GM19455 (cell line): ENCODE results near the gene PSME2.

Experiments
- ATAC-seq: cut with Tn5 transposase; IDR thresholded peaks from one replicate; pipeline ENCODE4 v1.9.1; 2021; ENCODE audit not compliant: unreplicated experiment

Gene PSME2

DNA sequence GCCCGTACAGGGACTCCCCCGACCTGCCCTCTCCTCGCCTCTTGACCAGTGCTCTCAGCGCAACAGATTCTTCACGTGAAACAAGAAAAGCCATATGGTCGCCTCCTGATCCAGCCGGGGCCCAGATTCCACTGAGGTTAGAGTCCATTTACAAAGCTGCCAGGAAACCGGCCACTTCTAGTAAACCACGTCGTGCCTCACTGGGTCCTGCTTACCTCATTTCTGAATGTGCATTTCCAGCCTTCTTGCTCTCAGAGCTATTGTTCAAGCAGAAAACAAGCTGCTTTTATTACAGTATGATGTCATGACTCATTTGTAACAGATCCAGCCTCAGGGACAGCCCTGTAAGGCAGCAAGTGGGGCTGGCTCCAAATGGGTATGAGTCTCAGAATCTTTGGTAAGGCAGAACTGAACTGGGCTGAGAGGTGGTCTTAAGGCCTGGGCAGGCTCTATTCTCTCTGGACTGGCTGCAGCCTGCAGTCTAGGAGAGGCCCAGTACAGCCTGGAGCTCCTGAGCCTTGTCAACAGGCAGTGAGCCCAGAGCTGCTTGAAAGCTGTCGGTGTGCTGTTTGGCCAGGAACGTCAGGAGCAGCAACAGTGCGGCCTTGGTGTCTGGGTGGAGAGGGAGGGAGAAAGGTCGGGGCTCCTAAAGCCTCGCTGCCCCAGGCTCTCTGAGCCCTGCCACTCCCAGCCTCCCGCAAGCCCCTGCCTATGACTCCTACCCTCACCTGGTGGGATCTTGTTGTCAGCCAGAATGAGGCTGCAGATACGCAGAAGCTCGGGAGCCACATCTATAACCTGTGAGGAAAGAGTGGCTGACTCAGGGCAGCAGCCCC is 33.8 kb upstream of the PSME2 start:
- no peak for ATAC-seq

DNA sequence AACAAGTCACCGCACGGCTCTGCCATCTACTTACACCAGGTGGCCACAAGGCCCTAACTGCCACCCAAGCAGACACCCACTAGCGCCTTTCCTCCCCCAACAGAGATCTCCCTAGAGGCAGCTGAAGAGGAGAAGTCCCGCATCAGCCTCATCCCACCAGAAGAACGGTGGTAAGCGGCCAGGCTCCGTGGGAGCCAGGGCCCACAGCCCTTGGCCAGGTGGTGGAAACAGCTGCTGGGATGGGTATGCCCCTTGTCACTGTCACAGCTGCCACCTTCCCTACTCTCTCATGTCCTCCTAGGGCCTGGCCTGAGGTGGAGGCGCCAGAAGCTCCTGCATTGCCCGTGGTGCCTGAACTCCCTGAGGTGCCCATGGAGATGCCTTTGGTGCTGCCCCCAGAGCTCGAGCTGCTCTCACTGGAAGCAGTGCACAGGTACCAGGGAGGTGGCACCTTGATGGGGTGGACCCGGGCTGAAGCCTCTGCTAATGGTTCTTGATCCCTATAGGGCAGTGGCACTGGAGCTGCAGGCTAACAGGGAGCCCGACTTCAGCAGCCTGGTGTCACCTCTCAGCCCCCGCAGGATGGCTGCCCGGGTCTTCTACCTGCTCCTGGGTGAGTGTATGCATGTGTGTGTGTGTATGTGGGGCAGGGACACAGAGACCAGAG is 33.0 kb upstream of the PSME2 start:
- no peak for ATAC-seq

DNA sequence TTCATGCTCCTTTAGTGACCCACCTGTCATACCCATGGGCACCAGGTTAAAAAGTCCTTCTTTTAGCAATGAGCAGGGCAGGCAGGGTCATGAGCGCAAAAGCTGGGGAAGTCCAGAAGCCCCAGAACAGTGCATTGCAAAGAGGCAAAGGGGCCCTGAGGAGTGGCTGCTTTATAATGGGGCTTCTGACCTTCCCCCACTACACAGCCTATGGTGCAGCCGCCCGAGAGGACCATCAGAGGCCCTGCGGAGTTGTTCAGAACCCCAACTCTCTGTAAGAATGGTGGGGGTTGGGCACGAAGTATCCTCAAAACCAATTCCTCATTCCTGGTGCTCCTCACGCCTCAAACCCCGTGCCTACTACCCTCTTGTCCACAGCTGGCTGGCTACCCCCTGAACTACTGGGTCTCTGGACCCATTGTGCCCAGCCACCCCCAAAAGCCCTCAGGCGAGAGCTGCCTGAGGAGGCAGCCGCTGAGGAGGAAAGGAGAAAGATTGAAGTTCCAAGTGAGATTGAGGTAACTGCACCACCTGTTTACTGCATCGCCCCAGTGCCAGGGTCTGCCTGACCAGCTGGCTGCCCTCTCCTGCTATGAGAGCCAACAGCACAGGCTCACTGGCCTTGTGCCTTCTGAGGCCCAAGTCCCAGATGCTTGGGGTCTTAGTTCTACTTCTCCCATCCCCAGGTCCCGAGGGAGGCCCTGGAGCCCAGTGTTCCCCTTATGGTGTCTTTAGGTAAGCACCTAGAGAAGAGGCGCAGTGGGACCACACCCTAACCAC is 32.2 kb upstream of the PSME2 start:
- ATAC-seq = no peak

DNA sequence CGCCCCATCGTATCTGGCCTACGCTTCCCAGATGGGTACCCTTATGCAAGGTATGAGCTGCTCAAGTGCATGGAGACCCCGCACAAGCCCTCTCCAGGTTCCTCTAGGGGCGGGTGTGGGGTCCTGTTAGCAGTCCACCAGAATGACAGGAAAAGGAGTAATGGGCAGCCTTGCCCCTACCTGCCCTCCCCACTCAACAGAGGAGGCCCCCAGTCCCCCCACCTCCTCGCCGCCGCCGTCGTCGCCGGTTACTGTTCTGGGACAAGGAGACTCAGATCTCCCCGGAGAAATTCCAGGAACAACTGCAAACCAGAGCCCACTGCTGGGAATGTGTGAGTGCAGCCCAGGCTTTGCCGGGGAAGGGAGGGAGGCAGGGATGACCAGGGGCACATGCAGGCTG is 31.5 kb upstream of the PSME2 start:
- no peak for ATAC-seq

DNA sequence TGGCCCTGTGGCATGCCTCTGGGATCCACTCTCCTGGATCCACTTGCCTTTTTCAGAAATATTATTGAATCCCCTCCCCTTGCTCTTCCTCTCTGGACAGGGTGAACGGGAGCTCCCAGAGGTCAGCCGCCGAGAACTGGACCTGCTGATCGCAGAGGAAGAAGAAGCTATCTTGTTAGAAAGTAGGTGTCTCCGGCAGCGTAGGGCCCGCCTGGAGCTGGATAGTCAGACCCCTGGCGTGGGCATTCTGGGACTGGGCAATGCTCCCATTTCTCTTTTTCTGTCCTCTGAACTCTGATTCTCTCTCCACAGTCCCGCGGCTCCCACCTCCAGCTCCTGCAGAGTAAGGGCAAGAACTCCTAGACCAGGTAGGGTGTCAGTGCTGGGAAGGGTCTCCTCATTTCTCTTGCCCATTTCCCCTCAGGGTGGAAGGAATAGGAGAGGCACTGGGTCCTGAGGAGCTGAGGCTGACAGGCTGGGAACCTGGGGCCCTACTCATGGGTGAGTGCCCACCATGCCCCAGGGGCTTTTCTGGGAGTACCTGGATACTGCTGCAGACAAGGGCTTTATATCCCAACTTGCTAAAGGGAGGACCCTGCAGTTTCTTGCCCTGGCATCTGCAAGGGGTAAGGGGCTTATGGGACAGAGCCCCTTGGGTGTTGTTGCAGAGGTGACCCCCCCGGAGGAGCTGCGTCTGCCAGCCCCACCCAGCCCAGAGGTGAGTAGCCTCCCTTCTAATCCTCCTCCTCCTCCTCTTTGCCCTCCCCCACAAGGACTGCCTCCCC is 30.8 kb upstream of the PSME2 start:
- ATAC-seq = no peak

DNA sequence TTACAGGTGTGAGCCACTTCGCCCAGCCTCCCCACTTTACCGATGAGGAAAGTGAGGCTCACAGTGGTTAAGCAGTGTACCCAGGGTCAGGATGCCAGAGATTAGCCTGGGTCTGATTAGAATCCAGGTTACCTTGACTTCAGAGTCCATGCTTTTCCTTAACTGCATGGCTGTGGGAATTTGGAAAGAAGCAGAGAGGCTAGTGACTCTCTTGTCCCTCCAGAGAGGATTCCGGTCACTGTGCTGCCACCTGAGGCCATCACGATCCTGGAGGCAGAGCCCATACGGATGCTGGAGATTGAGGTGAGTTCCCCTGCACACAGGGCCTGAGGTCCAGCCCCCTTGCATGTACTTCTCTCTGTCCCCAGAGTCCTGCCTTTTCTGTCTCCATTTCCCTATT is 30.2 kb upstream of the PSME2 start:
- no peak for ATAC-seq

DNA sequence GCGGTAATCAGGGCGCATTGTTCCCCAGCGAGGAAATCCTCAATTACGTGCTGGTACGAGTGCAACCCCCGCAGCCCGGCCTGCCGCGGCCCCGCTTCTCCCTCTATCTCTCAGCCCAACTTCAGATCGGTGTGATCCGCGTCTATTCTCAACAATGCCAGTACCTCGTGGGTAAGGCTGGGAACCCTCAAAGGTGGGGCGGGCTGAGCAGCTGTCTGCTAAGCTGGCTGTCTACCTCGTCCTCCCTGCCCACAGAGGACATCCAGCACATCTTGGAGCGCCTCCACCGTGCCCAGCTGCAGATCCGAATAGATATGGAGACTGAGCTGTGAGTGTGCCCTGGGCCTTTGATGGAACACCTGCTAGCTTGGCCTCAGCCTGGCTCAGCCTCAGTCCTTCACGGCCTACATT is 26.5 kb upstream of the PSME2 start:
- ATAC-seq = no peak

DNA sequence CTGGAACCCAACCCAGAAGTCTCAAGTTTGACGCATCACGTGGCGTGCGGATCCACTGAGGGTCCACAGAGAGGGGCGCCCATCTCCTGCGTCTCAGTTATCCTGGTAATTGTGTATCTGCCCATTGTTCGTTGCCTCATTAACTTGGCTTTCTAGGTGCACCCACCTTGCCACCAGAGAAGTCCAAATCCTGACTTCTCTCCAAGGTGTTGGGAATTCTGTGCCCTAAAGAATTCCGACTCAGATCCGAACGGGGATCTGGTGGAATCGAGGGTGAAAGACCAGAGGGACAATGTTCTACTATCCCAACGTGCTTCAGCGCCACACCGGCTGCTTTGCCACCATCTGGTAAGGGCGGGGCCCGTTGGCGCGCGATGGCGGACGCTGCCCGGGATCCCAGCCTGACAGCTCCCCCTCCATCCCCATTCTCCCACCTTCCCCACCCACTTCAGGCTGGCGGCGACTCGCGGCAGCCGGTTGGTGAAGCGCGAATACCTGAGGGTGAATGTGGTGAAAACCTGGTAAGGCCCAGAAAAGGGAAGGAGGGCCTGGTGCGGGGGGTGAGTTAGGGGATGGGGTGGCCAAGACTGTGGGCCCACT is 26.0 kb upstream of the PSME2 start:
- no peak for ATAC-seq

DNA sequence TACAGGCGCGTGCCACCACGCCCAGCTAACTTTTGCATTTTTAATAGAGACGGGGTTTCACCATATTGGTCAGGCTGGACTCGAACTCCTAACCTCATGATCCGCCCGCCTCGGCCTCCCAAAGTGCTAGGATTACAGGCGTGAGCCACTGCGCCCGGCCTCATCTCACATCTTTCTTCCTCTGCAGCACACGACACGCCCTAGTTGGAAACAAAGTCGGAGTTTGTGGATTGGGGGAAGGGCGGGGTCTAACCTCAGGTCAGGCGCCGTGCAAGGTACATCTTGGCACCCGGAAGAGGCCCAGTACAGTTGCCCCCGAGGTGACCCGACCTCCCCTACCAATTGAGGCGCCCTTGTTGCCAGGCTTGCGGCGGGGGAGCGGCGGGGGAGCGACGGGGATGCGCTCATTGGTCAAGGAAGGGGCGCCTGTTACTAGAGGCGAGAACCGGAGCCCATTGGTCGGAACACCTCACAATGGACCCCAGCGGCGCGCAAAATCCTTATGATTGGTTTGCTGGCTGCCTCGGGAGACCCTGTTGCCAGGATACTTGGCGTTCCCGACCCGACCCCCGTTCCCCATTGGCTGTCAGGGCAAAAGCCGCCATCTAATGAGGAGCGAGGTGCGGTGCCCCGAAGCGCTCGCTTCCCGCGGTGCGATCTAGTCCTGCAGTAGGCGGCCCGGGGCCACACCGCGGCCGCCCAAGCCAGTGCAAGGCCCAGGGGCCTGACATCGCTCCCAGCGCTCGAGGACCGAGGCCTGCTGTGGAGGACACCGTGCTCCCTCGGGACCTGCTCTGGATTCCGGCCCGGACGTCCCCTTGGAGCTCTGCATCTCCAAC is 25.2 kb upstream of the PSME2 start, which contains the start of gene REC8:
Gene REC8 (plus strand): TSS at position 659 of the 839 bp plus-strand sequence. CDS start 473 bp downstream, outside the sequence.
- ATAC-seq = peak; percentile 83

DNA sequence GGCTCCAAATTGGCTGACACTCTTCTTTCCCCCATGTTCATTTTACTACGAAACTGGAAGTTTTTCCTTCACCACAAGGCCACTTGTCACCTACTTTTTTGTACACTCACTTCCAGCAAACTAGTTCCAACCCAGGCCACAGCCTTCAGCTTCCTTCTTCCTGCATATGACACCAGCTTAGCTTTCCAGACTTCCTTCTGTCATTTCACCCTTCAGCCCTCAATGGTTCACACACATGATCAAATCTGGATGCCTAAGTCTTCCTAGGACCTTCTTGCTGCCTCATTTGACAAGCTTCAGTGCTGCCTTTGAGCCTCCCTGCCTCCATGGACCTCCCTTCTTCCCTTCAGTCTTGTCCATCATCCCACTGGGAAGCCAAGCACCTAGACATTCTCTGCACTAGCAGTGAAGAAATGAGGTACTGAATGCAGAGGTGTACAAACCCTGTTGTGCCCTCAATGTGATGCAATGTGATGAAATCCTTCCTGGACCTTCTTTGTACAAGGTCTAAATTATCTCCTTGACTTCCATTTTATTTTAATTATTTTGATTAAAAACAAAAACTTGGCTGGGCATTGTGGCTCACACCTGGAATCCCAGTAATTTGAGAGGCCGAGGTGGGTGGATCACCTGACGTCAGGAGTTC is 21.2 kb upstream of the PSME2 start:
- ATAC-seq = no peak

DNA sequence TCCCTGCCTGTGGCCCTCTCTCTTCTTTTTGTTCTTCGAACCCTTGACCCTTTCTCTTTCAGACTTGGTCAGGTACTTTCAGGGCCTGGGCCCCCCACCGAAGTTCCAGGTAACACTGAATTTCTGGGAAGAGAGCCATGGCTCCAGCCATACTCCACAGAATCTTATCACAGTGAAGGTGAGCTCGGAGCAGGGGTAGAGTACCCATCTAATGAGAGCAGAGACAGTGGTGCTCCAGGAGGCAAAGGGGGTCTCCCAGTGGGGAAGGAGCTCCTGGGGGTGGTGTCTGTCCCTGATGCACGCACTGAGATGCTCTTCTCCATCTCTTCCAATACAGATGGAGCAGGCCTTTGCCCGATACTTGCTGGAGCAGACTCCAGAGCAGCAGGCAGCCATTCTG is 19.4 kb upstream of the PSME2 start:
- no peak for ATAC-seq

DNA sequence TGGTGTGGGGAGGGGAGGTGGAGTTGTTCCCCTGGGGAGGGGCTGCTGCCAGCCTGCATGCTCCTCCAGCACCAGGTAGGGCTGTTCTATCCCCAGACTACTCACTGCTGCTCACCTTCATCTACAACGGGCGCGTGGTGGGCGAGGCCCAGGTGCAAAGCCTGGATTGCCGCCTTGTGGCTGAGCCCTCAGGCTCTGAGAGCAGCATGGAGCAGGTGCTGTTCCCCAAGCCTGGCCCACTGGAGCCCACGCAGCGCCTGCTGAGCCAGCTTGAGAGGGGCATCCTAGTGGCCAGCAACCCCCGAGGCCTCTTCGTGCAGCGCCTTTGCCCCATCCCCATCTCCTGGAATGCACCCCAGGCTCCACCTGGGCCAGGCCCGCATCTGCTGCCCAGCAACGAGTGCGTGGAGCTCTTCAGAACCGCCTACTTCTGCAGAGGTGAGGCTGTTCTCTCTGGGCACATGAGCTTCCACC is 18.1 kb upstream of the PSME2 start:
- ATAC-seq = no peak

DNA sequence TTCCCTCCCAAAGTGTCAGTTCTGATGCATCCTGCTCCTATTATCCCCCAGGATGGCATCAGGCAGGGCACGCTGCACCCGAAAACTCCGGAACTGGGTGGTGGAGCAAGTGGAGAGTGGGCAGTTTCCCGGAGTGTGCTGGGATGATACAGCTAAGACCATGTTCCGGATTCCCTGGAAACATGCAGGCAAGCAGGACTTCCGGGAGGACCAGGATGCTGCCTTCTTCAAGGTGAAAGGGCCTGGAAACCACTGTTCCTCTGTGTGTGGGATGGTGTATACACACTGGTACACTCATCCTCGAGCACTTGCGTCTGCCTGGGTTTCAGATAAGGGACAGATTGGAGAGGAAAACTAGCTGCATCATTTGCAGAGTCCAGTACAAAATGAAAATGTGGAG is 15.7 kb upstream of the PSME2 start:
- ATAC-seq = no peak

DNA sequence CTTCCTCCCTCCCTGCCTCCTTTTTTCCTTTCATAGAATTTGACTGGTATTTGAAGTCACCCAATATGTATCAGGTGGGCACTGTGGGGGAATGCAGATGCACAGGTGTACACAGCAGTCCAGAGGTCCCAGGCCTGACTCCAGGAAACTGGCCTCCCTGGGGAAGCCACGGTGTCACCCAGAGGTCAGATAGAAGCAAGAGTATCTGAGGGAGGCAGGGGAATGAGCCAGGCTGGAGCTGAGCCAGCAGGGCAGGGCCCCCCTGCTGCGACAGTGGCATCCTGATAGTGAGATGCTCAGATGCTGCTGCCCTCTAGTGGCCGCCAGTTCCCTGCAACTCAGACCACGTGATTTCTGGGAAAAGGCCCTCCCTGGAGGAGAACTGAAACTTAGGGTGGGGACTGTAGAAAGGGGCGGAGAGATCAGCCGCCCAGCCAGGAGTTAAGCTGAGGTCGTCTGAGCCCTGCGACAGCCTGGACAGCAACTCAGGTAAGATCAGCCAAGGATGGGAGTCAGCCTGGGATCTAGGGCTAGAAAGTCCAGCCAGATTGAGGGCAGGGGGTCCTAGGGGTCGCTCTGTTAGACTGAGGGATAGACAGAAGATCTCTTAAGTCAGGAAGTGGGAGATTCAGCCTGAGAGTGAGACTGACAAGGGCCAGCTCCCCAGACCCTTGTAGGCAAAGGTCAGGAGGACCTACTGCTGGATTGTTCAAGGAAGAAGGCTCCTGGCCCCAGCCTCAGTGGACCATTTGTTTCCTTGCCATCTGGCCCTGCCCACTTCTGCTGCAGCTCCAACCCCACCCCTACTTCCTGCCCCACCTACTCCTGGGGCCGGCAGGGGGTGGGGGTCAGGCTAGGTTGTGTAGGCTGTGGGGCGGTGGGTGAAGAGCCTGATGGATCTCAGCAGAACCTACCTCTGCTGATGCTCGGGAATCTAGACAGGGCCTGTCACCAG is 14.7 kb upstream of the PSME2 start, which contains the start of gene IRF9:
Gene IRF9 (plus strand): TSS at position 416 of the 955 bp plus-strand sequence. CDS start 880 bp downstream, outside the sequence.
- ATAC-seq = peak; percentile 86

DNA sequence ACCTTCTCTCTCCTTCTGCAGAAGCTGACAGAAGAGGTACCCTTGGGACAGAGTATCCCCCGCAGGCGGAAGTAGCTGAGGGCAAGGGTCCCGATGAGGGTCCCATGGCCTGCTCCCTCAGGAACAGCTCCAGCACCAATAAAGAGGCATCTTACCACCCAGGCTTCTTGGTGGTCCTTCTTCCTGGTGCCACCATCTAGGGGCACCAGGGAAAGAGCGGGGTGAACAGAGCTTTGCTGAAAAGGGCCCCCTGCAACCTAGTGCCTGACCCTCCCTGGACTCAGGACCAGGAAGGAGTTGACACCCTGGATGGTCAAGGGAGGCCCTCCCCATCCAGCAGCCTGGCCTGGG is 14.1 kb upstream of the PSME2 start:
- ATAC-seq = no peak

DNA sequence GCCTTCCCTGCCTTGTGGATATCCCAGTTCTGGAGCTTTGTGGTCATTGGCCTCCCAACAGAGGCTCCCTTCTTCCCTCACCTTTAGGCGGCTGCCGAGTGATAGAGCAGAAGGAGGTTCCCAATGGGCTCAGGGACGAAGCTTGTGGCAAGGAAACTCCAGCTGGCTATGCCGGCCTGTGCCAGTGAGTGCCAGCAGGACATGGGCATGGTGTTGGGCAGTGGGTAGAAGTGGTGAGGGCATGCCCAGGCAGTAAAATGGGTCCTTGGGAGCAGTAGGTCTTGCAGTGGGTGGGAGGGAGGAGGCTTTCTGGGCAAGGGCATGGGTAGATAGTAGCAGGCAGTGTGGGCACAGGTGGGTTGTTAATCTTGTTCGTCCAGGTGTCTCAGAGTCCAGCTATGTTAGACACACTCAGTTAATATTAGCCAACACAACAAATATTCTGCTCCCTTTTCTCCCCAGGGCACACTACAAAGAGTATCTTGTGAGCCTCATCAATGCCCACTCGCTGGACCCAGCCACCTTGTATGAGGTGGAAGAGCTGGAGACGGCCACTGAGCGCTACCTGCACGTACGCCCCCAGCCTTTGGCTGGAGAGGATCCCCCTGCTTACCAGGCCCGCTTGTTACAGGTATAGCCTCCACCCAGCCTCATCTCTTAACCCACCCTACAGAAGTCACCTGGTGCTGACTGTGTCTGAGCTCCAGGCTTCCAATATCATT is 13.5 kb upstream of the PSME2 start:
- ATAC-seq = no peak

DNA sequence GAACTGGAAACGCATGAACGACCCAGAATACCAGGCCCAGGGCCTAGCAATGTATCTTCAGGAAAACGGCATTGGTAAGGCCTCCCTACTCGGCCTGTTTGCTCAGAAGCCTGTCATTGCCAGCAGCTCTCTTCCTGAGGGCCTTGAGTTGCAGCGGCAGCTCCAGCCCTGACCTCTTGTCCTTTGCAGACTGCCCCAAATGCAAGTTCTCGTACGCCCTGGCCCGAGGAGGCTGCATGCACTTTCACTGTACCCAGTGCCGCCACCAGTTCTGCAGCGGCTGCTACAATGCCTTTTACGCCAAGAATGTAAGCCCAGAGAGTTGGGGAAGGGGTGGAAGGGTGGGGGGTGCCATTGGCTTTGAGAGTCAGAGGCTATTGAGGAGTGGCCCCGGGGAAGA is 10.9 kb upstream of the PSME2 start:
- no peak for ATAC-seq
